ENCODE data around the gene PPARD.
A peak's percentile ranks its signal among the peaks of the same experiment; 100 is the strongest.
"Not testable (repeated sequence)": the region's sequence is repeated elsewhere in the genome, so short reads cannot be mapped to it uniquely, and the experiment has no call there.

PPARD gene

GRCh38 chr6:35427851-35428321 is 85.5 kb downstream of the PPARD start:
- TF ChIP-seq MYC (IDR thresholded peaks at IDR 0.05; ENCODE audit: low read depth, low read length) = no peak
- TF ChIP-seq POLR2A (IDR thresholded peaks at IDR 0.05; ENCODE audit: extremely low read depth, insufficient read length) = no peak
- TF ChIP-seq MAX (IDR thresholded peaks at IDR 0.05; ENCODE audit: low read depth, low read length) = no peak
- no peak for TF ChIP-seq CTCF (IDR thresholded peaks at IDR 0.05; ENCODE audit: low read depth, low read length)
- no peak for DNase-seq (ENCODE audit: low read depth)
- H3K4me3 ChIP-seq (ENCODE audit: low read depth, low read length) = no peak overlapping the region

GRCh38 chr6:35428421-35429149 is 86.2 kb downstream of the PPARD start:
- DNase-seq (ENCODE audit: low read depth) = no peak
- no peak for TF ChIP-seq POLR2A (IDR thresholded peaks at IDR 0.05; ENCODE audit: extremely low read depth, insufficient read length)
- no peak for TF ChIP-seq CTCF (IDR thresholded peaks at IDR 0.05; ENCODE audit: low read depth, low read length)
- TF ChIP-seq MAX (IDR thresholded peaks at IDR 0.05; ENCODE audit: low read depth, low read length) = no peak
- no peak for TF ChIP-seq MYC (IDR thresholded peaks at IDR 0.05; ENCODE audit: low read depth, low read length)
- no peak overlapping the region for H3K4me3 ChIP-seq (ENCODE audit: low read depth, low read length)

GRCh38 chr6:35429463-35429862 is 87.1 kb downstream of the PPARD start:
- no peak overlapping the region for H3K4me3 ChIP-seq (ENCODE audit: low read depth, low read length)
- TF ChIP-seq MYC (IDR thresholded peaks at IDR 0.05; ENCODE audit: low read depth, low read length) (no peak), CTCF (IDR thresholded peaks at IDR 0.05; ENCODE audit: low read depth, low read length) (no peak), MAX (IDR thresholded peaks at IDR 0.05; ENCODE audit: low read depth, low read length) (no peak), POLR2A (IDR thresholded peaks at IDR 0.05; ENCODE audit: extremely low read depth, insufficient read length) (no peak)
- peak; percentile 33 for DNase-seq (ENCODE audit: low read depth)

- H3K4me3 ChIP-seq (ENCODE audit: low read depth, low read length) = no peak overlapping the region
- DNase-seq (ENCODE audit: low read depth) = no peak
- TF ChIP-seq MYC (IDR thresholded peaks at IDR 0.05; ENCODE audit: low read depth, low read length) = no peak
- no peak for TF ChIP-seq CTCF (IDR thresholded peaks at IDR 0.05; ENCODE audit: low read depth, low read length)
Observed at GRCh38 chr6:35432291-35432690, 89.9 kb downstream of the PPARD start.

GRCh38 chr6:35432702-35433101 is 90.3 kb downstream of the PPARD start:
- H3K4me3 ChIP-seq (ENCODE audit: low read depth, low read length); DNase-seq (ENCODE audit: low read depth): not testable (repeated sequence)

GRCh38 chr6:35435074-35435837 is 92.9 kb downstream of the PPARD start:
- TF ChIP-seq POLR2A (IDR thresholded peaks at IDR 0.05; ENCODE audit: extremely low read depth, insufficient read length) (no peak), CTCF (IDR thresholded peaks at IDR 0.05; ENCODE audit: low read depth, low read length) (no peak), MYC (IDR thresholded peaks at IDR 0.05; ENCODE audit: low read depth, low read length) (no peak)
- no peak for DNase-seq (ENCODE audit: low read depth)
- H3K4me3 ChIP-seq (ENCODE audit: low read depth, low read length) = no peak overlapping the region
